SK-N-SH (cell line): ENCODE results near the gene GSTM5. TPM values are rescaled to one million over a fixed set of nuclear protein-coding genes. Genes with fewer than 3 reads are reported as not detected.

Source experiments
- CTCF ChIA-PET: fragments of 300-600, 350-600 bp; formaldehyde crosslinking; extraction: SDS; loops from one replicate; lab custom pipeline; 2021; lab: Yijun Ruan, JAX
- POLR2A ChIA-PET: fragments of 350-600 bp; sonication (Branson Sonifier 250); formaldehyde crosslinking; extraction: SDS; loops from one replicate; lab custom pipeline; 2020; ENCODE audit warnings: antibody characterized with exemption, inconsistent platforms; lab: Yijun Ruan, JAX
- DNase-seq: peaks from one replicate; pipeline ENCODE4 v3.0.0; 2012
- H2AFZ ChIP-seq: fragments of 200-600 bp; sonication (generic); 2 replicates; pipeline ENCODE4 v1.8.1; 2016; ENCODE audit warnings: antibody characterized with exemption, mild to moderate bottlenecking, low read depth
- H3F3A ChIP-seq: fragments of 200-600 bp; sonication (generic); replicated peaks from 2 replicates; pipeline ENCODE3; 2016; ENCODE audit warnings: antibody characterized with exemption, mild to moderate bottlenecking; ENCODE audit not compliant: insufficient read depth
- H3K27ac ChIP-seq, 2 experiments: fragments of 200-500 bp in 1 of 2; fragments of 200-600 bp in 1 of 2; sonication (Bioruptor generic) in 1 of 2; sonication (generic), shearing (Covaris generic) in 1 of 2; 2 replicates each; pipeline versions ENCODE4 v1.5.1 to v1.6.1; 2014 to 2016; ENCODE audit warnings: low read depth in 2 of 2, inconsistent platforms in 1 of 2, low read length in 1 of 2, mild to moderate bottlenecking in 1 of 2, mixed read lengths in 1 of 2
- H3K27me3 ChIP-seq: fragments of 200-600 bp; sonication (generic), shearing (Covaris generic); 2 replicates; pipeline ENCODE4 v1.6.1; 2016; ENCODE audit warnings: mixed run types; ENCODE audit not compliant: insufficient read depth
- H3K36me3 ChIP-seq, 2 experiments: fragments of 200-500 bp in 1 of 2; fragments of 200-600 bp in 1 of 2; sonication (Bioruptor generic) in 1 of 2; sonication (generic) in 1 of 2; replicated peaks in 1 of 2; 2 replicates each; pipeline versions ENCODE3 to v1.5.1; 2014 to 2016; ENCODE audit warnings: low read length in 1 of 2, mild to moderate bottlenecking in 1 of 2; ENCODE audit not compliant: insufficient read depth in 2 of 2, control insufficient read depth in 1 of 2
- H3K4me1 ChIP-seq, 2 experiments: fragments of 200-500 bp in 1 of 2; fragments of 200-600 bp in 1 of 2; sonication (Bioruptor generic) in 1 of 2; sonication (generic), shearing (Covaris generic) in 1 of 2; 2 replicates each; pipeline versions ENCODE4 v1.5.1 to v1.6.1; 2014 to 2016; ENCODE audit warnings: low read depth in 1 of 2, low read length in 1 of 2, mixed run types in 1 of 2; ENCODE audit not compliant: insufficient read depth in 2 of 2, control insufficient read depth in 1 of 2
- H3K4me2 ChIP-seq: fragments of 200-600 bp; sonication (generic), shearing (Covaris generic); 2 replicates; pipeline ENCODE4 v1.6.1; 2017; ENCODE audit warnings: mixed run types
- H3K4me3 ChIP-seq, 2 experiments: fragments of 200-500 bp in 1 of 2; fragments of 200-600 bp in 1 of 2; sonication (Bioruptor generic) in 1 of 2; sonication (generic), shearing (Covaris generic) in 1 of 2; 2 replicates each; pipeline versions ENCODE4 v1.5.1 to v1.8.1; 2014 to 2016; ENCODE audit warnings: low read depth in 2 of 2, inconsistent platforms in 1 of 2, low read length in 1 of 2, mild to moderate bottlenecking in 1 of 2, mixed read lengths in 1 of 2, moderate library complexity in 1 of 2
- H3K79me2 ChIP-seq: fragments of 200-600 bp; sonication (generic); 2 replicates; pipeline ENCODE4 v1.8.1; 2017; ENCODE audit warnings: mild to moderate bottlenecking; ENCODE audit not compliant: insufficient read depth
- H3K9ac ChIP-seq: fragments of 200-600 bp; sonication (generic); 2 replicates; pipeline ENCODE4 v1.6.1; 2017; ENCODE audit warnings: mixed run types
- H3K9me2 ChIP-seq: fragments of 200-600 bp; sonication (generic); 2 replicates; pipeline ENCODE4 v1.6.1; 2017; ENCODE audit warnings: mixed run types
- H3K9me3 ChIP-seq: fragments of 200-600 bp; sonication (generic); 2 replicates; pipeline ENCODE4 v1.6.1; 2017; ENCODE audit warnings: mixed run types, mild to moderate bottlenecking, moderate library complexity
- H4K20me1 ChIP-seq: fragments of 200-600 bp; sonication (generic); 2 replicates; pipeline ENCODE4 v1.6.1; 2017; ENCODE audit warnings: mild to moderate bottlenecking, mixed run types; ENCODE audit not compliant: insufficient read depth
- EP300 ChIP-seq, 2 experiments: IDR thresholded peaks; 2 replicates each; pipeline versions ENCODE4 v1.4.0 to v1.6.1; 2012; ENCODE audit warnings: borderline replicate concordance in 1 of 2, low read depth in 1 of 2, low read length in 1 of 2
- EZH2phosphoT487 ChIP-seq: fragments of 200-600 bp; sonication (generic); IDR thresholded peaks from 2 replicates; pipeline ENCODE4 v1.6.1; 2017; ENCODE audit warnings: low read depth, mixed run types, mild to moderate bottlenecking, antibody characterized with exemption, moderate library complexity, borderline replicate concordance
- FOSL2 ChIP-seq: IDR thresholded peaks from 2 replicates; pipeline ENCODE4 v1.4.0; 2012; ENCODE audit warnings: low read depth, mild to moderate bottlenecking, moderate library complexity, borderline replicate concordance
- GATA2 ChIP-seq: sonication (generic); formaldehyde crosslinking; IDR thresholded peaks from 2 replicates; pipeline ENCODE4 v1.5.0; 2020; ENCODE audit warnings: mild to moderate bottlenecking, missing genetic modification reagents
- MEF2A ChIP-seq: IDR thresholded peaks from 2 replicates; pipeline ENCODE4 v1.4.0; 2012; ENCODE audit warnings: low read depth, borderline replicate concordance
- NRF1 ChIP-seq: IDR thresholded peaks from 2 replicates; pipeline ENCODE4 v1.6.1; 2012; ENCODE audit warnings: low read depth, mild to moderate bottlenecking, low read length
- POLR2AphosphoS5 ChIP-seq: IDR thresholded peaks from 2 replicates; pipeline ENCODE4 v1.6.1; 2012; ENCODE audit warnings: low read depth, low read length
- RAD21 ChIP-seq: IDR thresholded peaks from 2 replicates; pipeline ENCODE4 v1.6.1; 2012; ENCODE audit warnings: mild to moderate bottlenecking, low read length
- RXRA ChIP-seq: IDR thresholded peaks from 2 replicates; pipeline ENCODE4 v1.4.0; 2012; ENCODE audit warnings: low read depth, mild to moderate bottlenecking, borderline replicate concordance
- SIN3A ChIP-seq: IDR thresholded peaks from 2 replicates; pipeline ENCODE4 v1.6.1; 2012; ENCODE audit warnings: low read depth, mild to moderate bottlenecking, low read length, moderate library complexity, borderline replicate concordance
- SMC3 ChIP-seq: IDR thresholded peaks from 2 replicates; pipeline ENCODE4 v1.6.1; 2012; ENCODE audit warnings: low read depth, low read length, improper control_type of control experiment
- TAF1 ChIP-seq: IDR thresholded peaks from 2 replicates; pipeline ENCODE4 v1.6.1; 2012; ENCODE audit warnings: low read depth, mild to moderate bottlenecking, low read length, moderate library complexity, borderline replicate concordance
- TCF12 ChIP-seq: IDR thresholded peaks from 2 replicates; pipeline ENCODE4 v1.4.0; 2012
- YY1 ChIP-seq: IDR thresholded peaks from 2 replicates; pipeline ENCODE4 v1.4.0; 2012; ENCODE audit warnings: low read depth, mild to moderate bottlenecking
- WGBS: methylation state at CpG from one replicate; pipeline ENCODE4 v1.1.6; 2017; ENCODE audit warnings: low lambda C conversion rate; 5-methylcytosine and 5-hydroxymethylcytosine counted together
- polyA plus RNA-seq, 3 experiments: library from polyadenylated mRNA; depleted of rRNA; stranded (reverse); fragments of >200 nt; gene quantifications; 2 replicates each; pipeline ENCODE4 v1.2.3, GENCODE V29; 2012
- TF ChIP-seq, protein P1 (sequence below): fragments of 150-350 bp; IDR thresholded peaks from 2 replicates; pipeline ENCODE4 v1.6.1; 2017; ENCODE audit warnings: antibody characterized with exemption, low read length, low read depth, borderline replicate concordance
- TF ChIP-seq, protein P2 (sequence below): IDR thresholded peaks from 2 replicates; pipeline ENCODE4; 2012
- TF ChIP-seq, protein P3 (sequence below): IDR thresholded peaks from 2 replicates; pipeline ENCODE4 v1.6.1; 2012; ENCODE audit warnings: mild to moderate bottlenecking, low read depth, low read length, moderate library complexity
- TF ChIP-seq, protein P4 (sequence below): IDR thresholded peaks from 2 replicates; pipeline ENCODE4 v1.4.0; 2012; ENCODE audit warnings: low read depth, borderline replicate concordance
- TF ChIP-seq, protein P5 (sequence below): fragments of 150-350 bp; IDR thresholded peaks from 2 replicates; pipeline ENCODE4 v1.6.1; 2016; ENCODE audit warnings: mild to moderate bottlenecking, low read depth, low read length

The GSTM5 gene
- polyA plus RNA-seq, 1 of the 3 experiments (the other 2 are of a cell fraction): not detected

DNA sequence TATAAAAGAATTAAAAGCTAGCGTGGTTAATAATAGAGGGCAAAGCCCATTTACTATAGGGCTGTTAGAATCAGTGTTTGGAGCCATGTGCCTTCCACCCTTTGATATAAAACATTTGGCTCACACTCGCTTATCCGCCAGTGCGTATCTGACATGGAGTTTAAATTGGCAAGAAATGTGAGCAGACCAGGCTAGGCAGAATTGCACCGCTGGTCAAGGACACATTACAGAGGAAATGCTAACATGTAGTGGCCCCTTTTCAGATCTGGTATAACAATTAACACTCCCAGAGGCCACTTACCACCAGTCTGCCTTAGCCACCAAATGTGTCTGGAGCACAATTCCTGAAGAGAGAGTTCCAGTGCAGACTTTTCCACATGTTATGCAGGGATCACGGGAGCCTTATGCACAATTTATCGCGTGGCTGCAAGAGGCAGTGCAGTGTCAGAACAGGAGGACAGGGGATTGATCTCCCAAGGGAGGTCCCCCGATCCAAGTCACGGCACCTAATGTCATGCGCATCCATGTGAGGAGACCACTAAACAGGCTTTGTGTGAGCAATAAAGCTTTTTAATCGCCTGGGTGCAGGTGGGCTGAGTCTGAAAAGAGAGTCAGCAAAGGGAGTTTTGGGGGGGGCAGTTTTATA is 14.8 kb downstream of the GSTM5 start (continued):
- TF ChIP-seq, protein P1, sequence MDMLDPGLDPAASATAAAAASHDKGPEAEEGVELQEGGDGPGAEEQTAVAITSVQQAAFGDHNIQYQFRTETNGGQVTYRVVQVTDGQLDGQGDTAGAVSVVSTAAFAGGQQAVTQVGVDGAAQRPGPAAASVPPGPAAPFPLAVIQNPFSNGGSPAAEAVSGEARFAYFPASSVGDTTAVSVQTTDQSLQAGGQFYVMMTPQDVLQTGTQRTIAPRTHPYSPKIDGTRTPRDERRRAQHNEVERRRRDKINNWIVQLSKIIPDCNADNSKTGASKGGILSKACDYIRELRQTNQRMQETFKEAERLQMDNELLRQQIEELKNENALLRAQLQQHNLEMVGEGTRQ: no peak
- TF ChIP-seq SIN3A (no peak), TCF12 (no peak)
- TF ChIP-seq, all 33 proteins: peak for 0

DNA sequence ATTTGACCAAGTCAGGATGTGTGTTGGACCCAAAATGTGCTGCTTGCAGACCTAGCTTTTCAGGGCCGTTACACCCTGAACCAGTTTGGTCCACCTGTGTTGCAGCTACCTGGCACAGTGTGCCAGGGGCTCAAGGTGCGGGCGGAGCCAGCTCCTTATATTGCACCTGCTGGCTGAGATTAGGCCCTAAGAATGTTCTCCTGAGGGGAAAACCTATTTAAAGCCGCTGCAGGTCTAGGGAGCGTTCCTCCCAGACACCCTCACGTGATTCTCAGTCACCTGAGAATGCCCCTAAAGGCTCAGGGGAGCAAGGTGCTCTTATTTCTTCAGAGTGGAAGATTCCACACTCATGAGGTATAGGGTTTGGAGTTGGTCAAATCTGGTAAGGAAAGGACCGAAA is 16.8 kb downstream of the GSTM5 start:
- no peaks in the 10 kb centered on the region for H3K36me3 ChIP-seq
- no peaks in the 10 kb centered on the region for H3K9me3 ChIP-seq
- H3K27ac ChIP-seq: no peak overlapping the region
- no peak overlapping the region for H3K9ac ChIP-seq
- no peak overlapping the region for H3K4me3 ChIP-seq
- no peaks in the 10 kb centered on the region for H3F3A ChIP-seq
- H4K20me1 ChIP-seq: no peaks in the 10 kb centered on the region
- ChIA-PET CTCF (interaction anchor here (1.0 to 1.4 kb wide), 3 partner anchors 10 to 255 kb away, joined by 3 to 4 read pairs (median 3); partner anchors contain the start of gene AHCYL1), POLR2A (no interaction called here)
- no peak overlapping the region for H3K4me2 ChIP-seq
- no peak overlapping the region for H2AFZ ChIP-seq
- H3K79me2 ChIP-seq: no peaks in the 10 kb centered on the region
- no peak for DNase-seq
- no peaks in the 10 kb centered on the region for H3K27me3 ChIP-seq
- H3K4me1 ChIP-seq: peaks cover 0 to 3% of the 10 kb centered on the region in 2 experiments; a peak in 1 of 4 replicates
- H3K9me2 ChIP-seq: no peaks in the 10 kb centered on the region
- TF ChIP-seq RAD21 (no peak), EZH2phosphoT487 (no peak), FOSL2 (no peak), EP300 (IDR thresholded peaks at IDR 0.05; ENCODE audit: borderline replicate concordance in 1 of 2, low read depth in 1 of 2, low read length in 1 of 2) (no peak), POLR2AphosphoS5 (no peak), YY1 (no peak), GATA2 (CRISPR knock-in tag) (no peak), SMC3 (no peak), NRF1 (no peak), MEF2A (no peak), TAF1 (no peak), RXRA (no peak)
- TF ChIP-seq, protein P2, sequence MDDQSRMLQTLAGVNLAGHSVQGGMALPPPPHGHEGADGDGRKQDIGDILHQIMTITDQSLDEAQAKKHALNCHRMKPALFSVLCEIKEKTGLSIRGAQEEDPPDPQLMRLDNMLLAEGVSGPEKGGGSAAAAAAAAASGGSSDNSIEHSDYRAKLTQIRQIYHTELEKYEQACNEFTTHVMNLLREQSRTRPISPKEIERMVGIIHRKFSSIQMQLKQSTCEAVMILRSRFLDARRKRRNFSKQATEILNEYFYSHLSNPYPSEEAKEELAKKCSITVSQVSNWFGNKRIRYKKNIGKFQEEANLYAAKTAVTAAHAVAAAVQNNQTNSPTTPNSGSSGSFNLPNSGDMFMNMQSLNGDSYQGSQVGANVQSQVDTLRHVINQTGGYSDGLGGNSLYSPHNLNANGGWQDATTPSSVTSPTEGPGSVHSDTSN: no peak
- TF ChIP-seq, protein P3, sequence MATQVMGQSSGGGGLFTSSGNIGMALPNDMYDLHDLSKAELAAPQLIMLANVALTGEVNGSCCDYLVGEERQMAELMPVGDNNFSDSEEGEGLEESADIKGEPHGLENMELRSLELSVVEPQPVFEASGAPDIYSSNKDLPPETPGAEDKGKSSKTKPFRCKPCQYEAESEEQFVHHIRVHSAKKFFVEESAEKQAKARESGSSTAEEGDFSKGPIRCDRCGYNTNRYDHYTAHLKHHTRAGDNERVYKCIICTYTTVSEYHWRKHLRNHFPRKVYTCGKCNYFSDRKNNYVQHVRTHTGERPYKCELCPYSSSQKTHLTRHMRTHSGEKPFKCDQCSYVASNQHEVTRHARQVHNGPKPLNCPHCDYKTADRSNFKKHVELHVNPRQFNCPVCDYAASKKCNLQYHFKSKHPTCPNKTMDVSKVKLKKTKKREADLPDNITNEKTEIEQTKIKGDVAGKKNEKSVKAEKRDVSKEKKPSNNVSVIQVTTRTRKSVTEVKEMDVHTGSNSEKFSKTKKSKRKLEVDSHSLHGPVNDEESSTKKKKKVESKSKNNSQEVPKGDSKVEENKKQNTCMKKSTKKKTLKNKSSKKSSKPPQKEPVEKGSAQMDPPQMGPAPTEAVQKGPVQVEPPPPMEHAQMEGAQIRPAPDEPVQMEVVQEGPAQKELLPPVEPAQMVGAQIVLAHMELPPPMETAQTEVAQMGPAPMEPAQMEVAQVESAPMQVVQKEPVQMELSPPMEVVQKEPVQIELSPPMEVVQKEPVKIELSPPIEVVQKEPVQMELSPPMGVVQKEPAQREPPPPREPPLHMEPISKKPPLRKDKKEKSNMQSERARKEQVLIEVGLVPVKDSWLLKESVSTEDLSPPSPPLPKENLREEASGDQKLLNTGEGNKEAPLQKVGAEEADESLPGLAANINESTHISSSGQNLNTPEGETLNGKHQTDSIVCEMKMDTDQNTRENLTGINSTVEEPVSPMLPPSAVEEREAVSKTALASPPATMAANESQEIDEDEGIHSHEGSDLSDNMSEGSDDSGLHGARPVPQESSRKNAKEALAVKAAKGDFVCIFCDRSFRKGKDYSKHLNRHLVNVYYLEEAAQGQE: no peak
- TF ChIP-seq, protein P4, sequence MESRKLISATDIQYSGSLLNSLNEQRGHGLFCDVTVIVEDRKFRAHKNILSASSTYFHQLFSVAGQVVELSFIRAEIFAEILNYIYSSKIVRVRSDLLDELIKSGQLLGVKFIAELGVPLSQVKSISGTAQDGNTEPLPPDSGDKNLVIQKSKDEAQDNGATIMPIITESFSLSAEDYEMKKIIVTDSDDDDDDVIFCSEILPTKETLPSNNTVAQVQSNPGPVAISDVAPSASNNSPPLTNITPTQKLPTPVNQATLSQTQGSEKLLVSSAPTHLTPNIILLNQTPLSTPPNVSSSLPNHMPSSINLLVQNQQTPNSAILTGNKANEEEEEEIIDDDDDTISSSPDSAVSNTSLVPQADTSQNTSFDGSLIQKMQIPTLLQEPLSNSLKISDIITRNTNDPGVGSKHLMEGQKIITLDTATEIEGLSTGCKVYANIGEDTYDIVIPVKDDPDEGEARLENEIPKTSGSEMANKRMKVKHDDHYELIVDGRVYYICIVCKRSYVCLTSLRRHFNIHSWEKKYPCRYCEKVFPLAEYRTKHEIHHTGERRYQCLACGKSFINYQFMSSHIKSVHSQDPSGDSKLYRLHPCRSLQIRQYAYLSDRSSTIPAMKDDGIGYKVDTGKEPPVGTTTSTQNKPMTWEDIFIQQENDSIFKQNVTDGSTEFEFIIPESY: no peak
- TF ChIP-seq, protein P5, sequence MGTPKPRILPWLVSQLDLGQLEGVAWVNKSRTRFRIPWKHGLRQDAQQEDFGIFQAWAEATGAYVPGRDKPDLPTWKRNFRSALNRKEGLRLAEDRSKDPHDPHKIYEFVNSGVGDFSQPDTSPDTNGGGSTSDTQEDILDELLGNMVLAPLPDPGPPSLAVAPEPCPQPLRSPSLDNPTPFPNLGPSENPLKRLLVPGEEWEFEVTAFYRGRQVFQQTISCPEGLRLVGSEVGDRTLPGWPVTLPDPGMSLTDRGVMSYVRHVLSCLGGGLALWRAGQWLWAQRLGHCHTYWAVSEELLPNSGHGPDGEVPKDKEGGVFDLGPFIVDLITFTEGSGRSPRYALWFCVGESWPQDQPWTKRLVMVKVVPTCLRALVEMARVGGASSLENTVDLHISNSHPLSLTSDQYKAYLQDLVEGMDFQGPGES: no peak
- 72% methylated on average over 7 of the region's 7 CpGs for WGBS
